CD4-positive, alpha-beta T cell treated with Interleukin-6 for 4 hours (primary cell): ENCODE data around the gene ZNF639.

Experiments
- DNase-seq: peaks from one replicate; pipeline ENCODE4 v3.0.0-alpha.2; 2020; ENCODE audit warnings: mixed read lengths

The ZNF639 gene

DNA sequence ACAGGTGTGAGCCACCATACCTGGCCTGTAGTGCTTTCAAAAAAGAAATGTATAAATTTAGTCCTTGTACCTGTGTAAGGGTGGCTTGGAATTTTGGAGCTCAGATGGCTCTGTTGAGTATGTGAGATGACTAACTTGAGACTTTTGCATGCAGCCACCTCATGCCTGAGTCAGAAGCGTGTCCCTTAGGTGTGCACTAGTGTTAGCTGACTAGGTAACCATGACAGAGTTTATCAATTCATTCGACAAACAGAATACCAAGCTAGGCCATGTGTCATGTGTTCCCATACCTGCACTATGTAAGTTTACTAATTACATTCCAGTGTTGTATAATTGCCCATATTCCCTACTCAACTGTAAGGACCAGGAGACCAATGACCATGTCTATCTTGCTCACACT lies 4.0 kb upstream of the ZNF639 start:
- DNase-seq = no peak

DNA sequence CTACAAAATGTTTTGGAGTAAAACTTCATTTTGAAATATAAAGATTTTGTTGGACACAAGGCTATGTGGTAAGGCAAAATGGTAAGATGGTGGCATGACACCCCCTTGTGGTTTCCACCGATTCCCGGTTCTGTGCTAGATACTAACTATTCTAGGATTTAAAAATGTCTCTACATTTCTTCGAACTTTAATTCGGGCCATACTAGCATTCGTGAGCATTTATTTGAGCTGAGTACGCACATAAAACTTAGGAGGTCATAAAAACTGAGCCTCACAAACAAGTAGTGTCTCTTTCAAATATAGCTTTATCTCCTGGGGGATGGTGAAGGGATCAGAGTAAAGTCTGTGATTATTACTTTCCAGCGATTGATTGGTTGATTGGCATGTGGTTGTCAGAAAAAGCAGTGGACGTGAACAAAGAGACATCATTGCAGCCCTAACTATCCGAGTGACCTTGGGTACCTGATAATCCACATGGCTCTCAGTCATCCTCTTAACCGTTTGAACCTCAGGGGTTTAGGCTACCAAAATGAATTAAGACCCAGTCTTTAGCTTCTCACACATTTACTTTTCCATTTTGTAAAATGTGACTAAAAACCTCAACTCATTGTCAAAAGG lies 1.1 kb upstream of the ZNF639 start:
- DNase-seq = peak; percentile 37

GRCh38 chr3:179323197-179324110 lies 623 bp downstream of the ZNF639 start:
- DNase-seq = peak; percentile 66

- no peak for DNase-seq
These were observed 1.5 kb downstream of the ZNF639 start for GRCh38 chr3:179324270-179324754.

GRCh38 chr3:179330438-179330837 lies 7.6 kb downstream of the ZNF639 start:
- no peak for DNase-seq

GRCh38 chr3:179332240-179332639 lies 9.4 kb downstream of the ZNF639 start:
- no peak for DNase-seq

- no peak for DNase-seq
These were observed 10.3 kb downstream of the ZNF639 start for GRCh38 chr3:179333084-179333483.

- DNase-seq = no peak
These were observed 13.6 kb downstream of the ZNF639 start for GRCh38 chr3:179336345-179336929.

- DNase-seq = peak; percentile 93
These were observed 24.7 kb downstream of the ZNF639 start, which contains the start of gene MFN1 for GRCh38 chr3:179347345-179348194. Gene MFN1, plus strand, starts transcription at chr3:179347709. Its CDS starts 1,143 bp downstream, at chr3:179348852.

- DNase-seq = no peak
These were observed 25.6 kb downstream of the ZNF639 start for GRCh38 chr3:179348325-179349013.

DNA sequence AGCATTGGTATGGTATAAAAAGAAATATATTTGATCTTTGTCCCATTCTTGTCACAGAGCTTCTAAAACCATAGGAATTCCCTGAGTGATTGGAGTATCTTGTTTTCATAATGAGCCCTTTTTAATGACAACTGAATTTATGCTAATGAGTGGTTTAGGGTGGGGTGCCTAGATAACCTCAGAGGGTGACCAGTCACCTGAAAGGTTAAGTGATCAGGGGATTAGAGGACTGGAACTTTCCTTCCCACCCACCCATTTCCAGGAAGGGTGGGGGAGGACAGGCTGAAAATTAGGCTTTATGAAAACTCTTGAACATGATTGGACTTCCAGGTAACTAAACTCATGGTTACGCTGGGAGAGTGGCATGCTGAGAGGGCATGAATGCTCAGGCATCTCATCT lies 33.2 kb downstream of the ZNF639 start:
- no peak for DNase-seq

- DNase-seq = no peak
These were observed 40.5 kb downstream of the ZNF639 start for GRCh38 chr3:179363332-179363731.

GRCh38 chr3:179369621-179370020 lies 46.8 kb downstream of the ZNF639 start:
- DNase-seq = no peak

DNA sequence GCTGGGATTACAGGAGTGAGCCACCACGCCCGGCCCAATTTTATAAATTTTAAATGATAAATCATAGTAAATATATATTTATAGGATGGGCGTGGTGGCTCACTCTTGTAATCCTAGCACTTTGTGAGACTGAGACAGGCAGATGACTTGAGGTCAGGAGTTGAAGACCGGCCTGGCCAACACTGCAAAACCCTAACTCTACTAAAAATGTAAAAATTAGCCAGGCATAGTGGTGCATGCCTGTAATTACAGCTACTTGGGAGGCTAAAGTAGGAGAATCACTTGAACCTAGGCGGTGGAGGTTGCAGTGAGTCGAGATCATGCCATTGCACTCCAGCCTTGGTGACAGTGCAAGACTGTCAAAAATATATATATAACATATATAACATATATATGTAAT lies 51.1 kb downstream of the ZNF639 start:
- DNase-seq = no peak

- DNase-seq = no peak
These were observed 52.5 kb downstream of the ZNF639 start for GRCh38 chr3:179375091-179375999.

DNA sequence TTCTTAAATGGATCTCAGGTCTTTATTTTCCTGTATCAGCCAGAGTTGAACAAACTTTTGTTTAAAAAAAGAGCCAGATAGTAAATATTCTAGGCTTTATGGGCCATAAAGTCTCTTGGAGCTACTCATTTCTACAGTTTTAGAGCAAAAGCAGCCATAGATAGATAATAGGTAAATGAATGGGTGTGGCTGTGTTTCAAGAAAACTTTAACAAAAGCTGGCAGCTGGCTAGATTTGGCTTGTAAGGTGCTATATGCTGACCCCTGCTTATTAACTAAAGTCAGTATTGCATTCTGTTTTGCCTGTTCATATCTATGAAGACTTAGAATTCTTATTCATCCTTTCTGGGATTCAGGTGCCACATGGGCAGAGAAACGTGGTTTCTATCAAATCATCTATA lies 53.6 kb downstream of the ZNF639 start:
- DNase-seq = no peak
